ENCODE measurements around the gene ERC1.

GRCh38 chr12:954741-955140 is 36.3 kb upstream of the ERC1 start:
- no peak for TF ChIP-seq SIN3A (IDR thresholded peaks at IDR 0.05; ENCODE audit: borderline replicate concordance in 2 of 2, control insufficient read depth in 1 of 2, low read depth in 2 of 2, low read length in 2 of 2)
- TF ChIP-seq KLF1 (tag; IDR thresholded peaks at IDR 0.05): no peak
- TF ChIP-seq NR1H2 (CRISPR knock-in tag; IDR thresholded peaks at IDR 0.05): no peak
- TF ChIP-seq NKRF (IDR thresholded peaks at IDR 0.05; ENCODE audit: borderline replicate concordance): no peak
- no peak for TF ChIP-seq POLR2AphosphoS5 (IDR thresholded peaks at IDR 0.05; ENCODE audit: control insufficient read depth, insufficient read depth, low read depth, low read length)
- TF ChIP-seq STAG1 (CRISPR knock-in tag; IDR thresholded peaks at IDR 0.05; ENCODE audit: borderline replicate concordance): no peak
- TF ChIP-seq ZNF609 (CRISPR knock-in tag; IDR thresholded peaks at IDR 0.05; ENCODE audit: borderline replicate concordance): no peak
- TF ChIP-seq POLR2A (conservative IDR thresholded peaks at IDR 0.05): no peak
- no peak for TF ChIP-seq PCBP2 (IDR thresholded peaks at IDR 0.05; ENCODE audit: low read depth, low read length, poor library complexity, severe bottlenecking)
- TF ChIP-seq, protein P1, sequence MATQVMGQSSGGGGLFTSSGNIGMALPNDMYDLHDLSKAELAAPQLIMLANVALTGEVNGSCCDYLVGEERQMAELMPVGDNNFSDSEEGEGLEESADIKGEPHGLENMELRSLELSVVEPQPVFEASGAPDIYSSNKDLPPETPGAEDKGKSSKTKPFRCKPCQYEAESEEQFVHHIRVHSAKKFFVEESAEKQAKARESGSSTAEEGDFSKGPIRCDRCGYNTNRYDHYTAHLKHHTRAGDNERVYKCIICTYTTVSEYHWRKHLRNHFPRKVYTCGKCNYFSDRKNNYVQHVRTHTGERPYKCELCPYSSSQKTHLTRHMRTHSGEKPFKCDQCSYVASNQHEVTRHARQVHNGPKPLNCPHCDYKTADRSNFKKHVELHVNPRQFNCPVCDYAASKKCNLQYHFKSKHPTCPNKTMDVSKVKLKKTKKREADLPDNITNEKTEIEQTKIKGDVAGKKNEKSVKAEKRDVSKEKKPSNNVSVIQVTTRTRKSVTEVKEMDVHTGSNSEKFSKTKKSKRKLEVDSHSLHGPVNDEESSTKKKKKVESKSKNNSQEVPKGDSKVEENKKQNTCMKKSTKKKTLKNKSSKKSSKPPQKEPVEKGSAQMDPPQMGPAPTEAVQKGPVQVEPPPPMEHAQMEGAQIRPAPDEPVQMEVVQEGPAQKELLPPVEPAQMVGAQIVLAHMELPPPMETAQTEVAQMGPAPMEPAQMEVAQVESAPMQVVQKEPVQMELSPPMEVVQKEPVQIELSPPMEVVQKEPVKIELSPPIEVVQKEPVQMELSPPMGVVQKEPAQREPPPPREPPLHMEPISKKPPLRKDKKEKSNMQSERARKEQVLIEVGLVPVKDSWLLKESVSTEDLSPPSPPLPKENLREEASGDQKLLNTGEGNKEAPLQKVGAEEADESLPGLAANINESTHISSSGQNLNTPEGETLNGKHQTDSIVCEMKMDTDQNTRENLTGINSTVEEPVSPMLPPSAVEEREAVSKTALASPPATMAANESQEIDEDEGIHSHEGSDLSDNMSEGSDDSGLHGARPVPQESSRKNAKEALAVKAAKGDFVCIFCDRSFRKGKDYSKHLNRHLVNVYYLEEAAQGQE (IDR thresholded peaks at IDR 0.05; ENCODE audit: borderline replicate concordance): no peak
- TF ChIP-seq, protein P1 (CRISPR knock-in tag; IDR thresholded peaks at IDR 0.05; ENCODE audit: low read depth): no peak
- TF ChIP-seq, protein P2, sequence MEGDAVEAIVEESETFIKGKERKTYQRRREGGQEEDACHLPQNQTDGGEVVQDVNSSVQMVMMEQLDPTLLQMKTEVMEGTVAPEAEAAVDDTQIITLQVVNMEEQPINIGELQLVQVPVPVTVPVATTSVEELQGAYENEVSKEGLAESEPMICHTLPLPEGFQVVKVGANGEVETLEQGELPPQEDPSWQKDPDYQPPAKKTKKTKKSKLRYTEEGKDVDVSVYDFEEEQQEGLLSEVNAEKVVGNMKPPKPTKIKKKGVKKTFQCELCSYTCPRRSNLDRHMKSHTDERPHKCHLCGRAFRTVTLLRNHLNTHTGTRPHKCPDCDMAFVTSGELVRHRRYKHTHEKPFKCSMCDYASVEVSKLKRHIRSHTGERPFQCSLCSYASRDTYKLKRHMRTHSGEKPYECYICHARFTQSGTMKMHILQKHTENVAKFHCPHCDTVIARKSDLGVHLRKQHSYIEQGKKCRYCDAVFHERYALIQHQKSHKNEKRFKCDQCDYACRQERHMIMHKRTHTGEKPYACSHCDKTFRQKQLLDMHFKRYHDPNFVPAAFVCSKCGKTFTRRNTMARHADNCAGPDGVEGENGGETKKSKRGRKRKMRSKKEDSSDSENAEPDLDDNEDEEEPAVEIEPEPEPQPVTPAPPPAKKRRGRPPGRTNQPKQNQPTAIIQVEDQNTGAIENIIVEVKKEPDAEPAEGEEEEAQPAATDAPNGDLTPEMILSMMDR (IDR thresholded peaks at IDR 0.05 in 2 of 3, conservative IDR thresholded peaks at IDR 0.05 in 1 of 3; ENCODE audit: insufficient read depth in 2 of 3, low read depth in 1 of 3, low read length in 3 of 3): no peak
- no peak for TF ChIP-seq DNMT1 (IDR thresholded peaks at IDR 0.05)
- TF ChIP-seq SP1 (CRISPR knock-in tag; IDR thresholded peaks at IDR 0.05): no peak

Data from K562 (cell line).